CD14-positive monocyte (primary cell): Measurements from ENCODE around the gene EBI3. TPM values are rescaled to one million over a fixed set of nuclear protein-coding genes. Genes with fewer than 3 reads are reported as not detected.
A peak's percentile ranks its signal among the peaks of the same experiment; 100 is the strongest.

ENCODE experiments used
- DNase-seq, 3 donors: peaks; one replicate each; pipeline ENCODE4 v3.0.0-alpha.2; 2011 to 2022
- H2AFZ ChIP-seq: 2 replicates; pipeline ENCODE4 v1.6.0; 2012; ENCODE audit warnings: mild to moderate bottlenecking, low read depth, low read length, inconsistent platforms; ENCODE audit not compliant: insufficient read depth, poor library complexity, severe bottlenecking
- H3K27ac ChIP-seq, 2 donors: 1 replicate in 1 of 2; 2 replicates in 1 of 2; pipeline ENCODE4 v1.5.1; 2012 to 2013; ENCODE audit warnings: low read length in 2 of 2, control low read depth in 1 of 2, inconsistent platforms in 1 of 2, low read depth in 1 of 2, mild to moderate bottlenecking in 1 of 2
- H3K27me3 ChIP-seq, 2 donors: one replicate each; pipeline versions ENCODE4 v1.6.0 to v1.6.1; 2011 to 2013; ENCODE audit warnings: low read length in 2 of 2; ENCODE audit not compliant: control insufficient read depth in 2 of 2, insufficient read depth in 2 of 2
- H3K36me3 ChIP-seq, 2 donors: replicated peaks in 1 of 2; 1 replicate in 1 of 2; 2 replicates in 1 of 2; pipeline versions ENCODE4 v1.5.1 to v1.6.1; 2012 to 2013; ENCODE audit warnings: low read length in 2 of 2, control low read depth in 1 of 2, inconsistent platforms in 1 of 2, mild to moderate bottlenecking in 1 of 2; ENCODE audit not compliant: insufficient read depth in 2 of 2, control insufficient read depth in 1 of 2
- H3K4me1 ChIP-seq, 2 donors: 1 replicate in 1 of 2; 2 replicates in 1 of 2; pipeline versions ENCODE4 v1.5.1 to v1.6.1; 2012 to 2013; ENCODE audit warnings: low read length in 2 of 2, control low read depth in 1 of 2, inconsistent platforms in 1 of 2, mild to moderate bottlenecking in 1 of 2, moderate library complexity in 1 of 2; ENCODE audit not compliant: insufficient read depth in 2 of 2, control insufficient read depth in 1 of 2
- H3K4me2 ChIP-seq: replicated peaks from 2 replicates; pipeline ENCODE3; 2012; ENCODE audit warnings: low read length, moderate library complexity, mild to moderate bottlenecking; ENCODE audit not compliant: poor library complexity, severe bottlenecking; ENCODE audit errors: extremely low read depth
- H3K4me3 ChIP-seq, 3 experiments: fragments of 200-600 bp in 1 of 3; sonication (generic) in 1 of 3; replicated peaks in 1 of 3; 1 replicate in 2 of 3; 2 replicates in 1 of 3; pipeline ENCODE4 v1.5.1; 2011 to 2013; ENCODE audit warnings: low read length in 3 of 3, mild to moderate bottlenecking in 3 of 3, control low read depth in 2 of 3, low read depth in 2 of 3, inconsistent platforms in 1 of 3, moderate library complexity in 1 of 3
- H3K79me2 ChIP-seq: 2 replicates; pipeline ENCODE4 v1.6.0; 2012; ENCODE audit warnings: mild to moderate bottlenecking, control low read depth, inconsistent platforms, low read length, moderate library complexity; ENCODE audit not compliant: insufficient read depth
- H3K9ac ChIP-seq: 2 replicates; pipeline ENCODE4 v1.6.0; 2017; ENCODE audit warnings: low read length, mild to moderate bottlenecking; ENCODE audit not compliant: insufficient read depth, poor library complexity, severe bottlenecking
- H3K9me3 ChIP-seq, 2 donors: replicated peaks in 1 of 2; 1 replicate in 1 of 2; 2 replicates in 1 of 2; pipeline versions ENCODE4 v1.5.1 to v1.6.1; 2012 to 2013; ENCODE audit warnings: low read length in 2 of 2, control low read depth in 1 of 2; ENCODE audit not compliant: control insufficient read depth in 1 of 2, insufficient read depth in 1 of 2
- H4K20me1 ChIP-seq: 2 replicates; pipeline ENCODE4 v1.6.0; 2012; ENCODE audit warnings: mild to moderate bottlenecking, low read length, control low read depth, moderate library complexity; ENCODE audit not compliant: insufficient read depth
- H3K27ac Mint-ChIP-seq, 7 donors: one replicate each; pipeline ENCODE4 v1.8.0; 2020; ENCODE audit warnings: mild to moderate bottlenecking in 7 of 7, mixed read lengths in 7 of 7, moderate library complexity in 6 of 7, inconsistent platforms in 2 of 7
- H3K27me3 Mint-ChIP-seq, 3 donors: one replicate each; pipeline ENCODE4 v1.8.0; 2021 to 2022; ENCODE audit warnings: low read depth in 3 of 3, mild to moderate bottlenecking in 3 of 3, mixed read lengths in 3 of 3, moderate library complexity in 3 of 3, inconsistent platforms in 1 of 3
- H3K36me3 Mint-ChIP-seq, 2 donors: one replicate each; pipeline ENCODE4 v1.8.0; 2020; ENCODE audit warnings: mixed read lengths in 2 of 2, inconsistent platforms in 1 of 2, mild to moderate bottlenecking in 1 of 2
- H3K4me1 Mint-ChIP-seq: one replicate; pipeline ENCODE4 v1.8.0; 2020; ENCODE audit warnings: mild to moderate bottlenecking, mixed read lengths
- H3K4me3 Mint-ChIP-seq, 2 donors: one replicate each; pipeline ENCODE4 v1.8.0; 2020; ENCODE audit warnings: mild to moderate bottlenecking in 2 of 2, mixed read lengths in 2 of 2, moderate library complexity in 1 of 2
- H3K9me3 Mint-ChIP-seq, 7 donors: one replicate each; pipeline ENCODE4 v1.8.0; 2020 to 2022; ENCODE audit warnings: mixed read lengths in 7 of 7, mild to moderate bottlenecking in 6 of 7, moderate library complexity in 6 of 7, inconsistent platforms in 2 of 7
- CTCF ChIP-seq: fragments of 200-600 bp; IDR thresholded peaks from one replicate; pipeline ENCODE4 v1.8.0; 2022; ENCODE audit warnings: antibody characterized with exemption, mild to moderate bottlenecking
- WGBS: methylation state at CpG from one replicate; pipeline ENCODE4 v1.1.5; 2013; ENCODE audit warnings: missing lambda C conversion rate; ENCODE audit not compliant: insufficient coverage; 5-methylcytosine and 5-hydroxymethylcytosine counted together
- intact Hi-C, 2 donors: fragments of 100-400 bp; cut with micrococcal nuclease; formaldehyde crosslinking; loops; one replicate each; pipeline versions ENCODE4 v1.15.0 to v1.15.1; 2023
- polyA plus RNA-seq, 3 donors: library from polyadenylated mRNA; depleted of rRNA in 1 of 3; unstranded in 2 of 3; stranded (reverse) in 1 of 3; fragments of 300-500 nt in 2 of 3; fragments of >200 nt in 1 of 3; fragmentation: Illumina TruSeq in 2 of 3; gene quantifications; 1 replicate in 2 of 3; 2 replicates in 1 of 3; pipeline ENCODE4 v1.2.3, GENCODE V29; 2012 to 2021

Gene EBI3
- polyA plus RNA-seq, 3 donors: 0.14 to 0.40 TPM; not detected in 1

- no peaks in the 10 kb centered on the region for H3K27me3 ChIP-seq
- under 1% methylated on average over 57 of the region's 58 CpGs for WGBS
- intact Hi-C loops: loop anchor here in 1 of 2 donors (2.0 kb wide), 1 partner anchor 195 kb away; no protein-coding TSS in a partner anchor
- peak within 1 kb of the TSS; percentile 88 for H3K9ac ChIP-seq
- peaks cover 0 to 2% (median 0%) of the 10 kb centered on the region in 7 donors for H3K9me3 Mint-ChIP-seq
- peak within 1 kb of the TSS; percentile 91 to 98 for H3K4me3 Mint-ChIP-seq
- H3K27ac Mint-ChIP-seq: peak within 1 kb of the TSS; percentile 91 to 96 (median 94)
- peak; percentile 96 to 97 (median 96) for DNase-seq
- peaks cover 8% of the 10 kb centered on the region for H4K20me1 ChIP-seq
- H3K4me1 ChIP-seq: peaks cover 28 to 42% of the 10 kb centered on the region in 2 donors
- peak within 1 kb of the TSS; percentile 91 for H2AFZ ChIP-seq
- TF ChIP-seq CTCF: no peak
- peaks cover 0 to 4% (median 0%) of the 10 kb centered on the region in 3 donors for H3K27me3 Mint-ChIP-seq
- peaks cover 20 to 35% of the 10 kb centered on the region in 2 donors for H3K36me3 Mint-ChIP-seq
- peaks cover 20 to 29% of the 10 kb centered on the region in 2 donors for H3K36me3 ChIP-seq
- H3K4me1 Mint-ChIP-seq: peaks cover 36% of the 10 kb centered on the region
- H3K9me3 ChIP-seq: no peaks in the 10 kb centered on the region
- H3K4me2 ChIP-seq: peak within 1 kb of the TSS; percentile 99
- H3K4me3 ChIP-seq: peak within 1 kb of the TSS; percentile 59 to 94 (median 87)
- peaks cover 21% of the 10 kb centered on the region for H3K79me2 ChIP-seq
- H3K27ac ChIP-seq: peak within 1 kb of the TSS; percentile 43 to 88
These were observed 47.1 kb upstream of the EBI3 start, which contains the start of the genes ANKRD24 and SIRT6 for GRCh38 chr19:4182084-4182810. Gene ANKRD24 (plus strand): TSS chr19:4182689. CDS start chr19:4186426, 3,737 bp downstream. Gene SIRT6 (minus strand): TSS chr19:4182563. CDS start chr19:4182539, 24 bp downstream.

GRCh38 chr19:4183967-4184717 lies 45.2 kb upstream of the EBI3 start:
- peak in 1 of 3 donors; percentile 44 for DNase-seq
- Histone ChIP-seq H4K20me1 (peaks cover 8% of the 10 kb centered on the region), H3K36me3 (peaks cover 9 to 16% of the 10 kb centered on the region in 2 donors), H3K9ac (no peak overlapping the region), H3K4me3 (peak overlapping the region in 1 of 3 experiments; percentile 8), H2AFZ (peak overlapping the region; percentile 53), H3K9me3 (no peaks in the 10 kb centered on the region), H3K4me1 (peaks cover 28 to 42% of the 10 kb centered on the region in 2 donors), H3K27ac (no peak overlapping the region), H3K4me2 (peak overlapping the region; percentile 31), H3K27me3 (no peaks in the 10 kb centered on the region), H3K79me2 (peaks cover 21% of the 10 kb centered on the region)
- intact Hi-C loops: loop anchor here in 1 of 2 donors (2.0 kb wide), 1 partner anchor 197 kb away; no protein-coding TSS in a partner anchor
- 23% methylated on average over 17 of the region's 23 CpGs for WGBS
- TF ChIP-seq CTCF: no peak
- Mint-ChIP-seq H3K27ac (no peak overlapping the region), H3K27me3 (peaks cover 0 to 7% (median 0%) of the 10 kb centered on the region in 3 donors), H3K9me3 (peaks cover 0 to 2% (median 0%) of the 10 kb centered on the region in 7 donors), H3K36me3 (peaks cover 11 to 17% of the 10 kb centered on the region in 2 donors), H3K4me1 (peaks cover 36% of the 10 kb centered on the region), H3K4me3 (peak overlapping the region; percentile 9 to 16)
